IPS-20b (cell line): Measurements from ENCODE around the gene ANKRD27.

Experiments used
- H3K27ac ChIP-seq: one replicate; pipeline ENCODE4 v1.5.1; 2013; ENCODE audit warnings: low read length
- H3K27me3 ChIP-seq: 2 replicates; pipeline ENCODE4 v1.6.1; 2013; ENCODE audit warnings: mild to moderate bottlenecking, low read length, inconsistent platforms; ENCODE audit not compliant: insufficient read depth
- H3K36me3 ChIP-seq: 2 replicates; pipeline ENCODE4 v1.6.1; 2013; ENCODE audit warnings: low read depth, mild to moderate bottlenecking, inconsistent platforms, low read length, moderate library complexity; ENCODE audit not compliant: insufficient read depth
- H3K4me1 ChIP-seq: 2 replicates; pipeline ENCODE4 v1.6.1; 2013; ENCODE audit warnings: mild to moderate bottlenecking, control low read depth, inconsistent platforms, low read length, moderate library complexity; ENCODE audit not compliant: insufficient read depth
- H3K4me3 ChIP-seq: 2 replicates; pipeline ENCODE4 v1.5.1; 2013; ENCODE audit warnings: mild to moderate bottlenecking, low read length, inconsistent platforms
- H3K9ac ChIP-seq: 2 replicates; pipeline ENCODE4 v1.6.1; 2013; ENCODE audit warnings: low read depth, mild to moderate bottlenecking, inconsistent platforms, low read length, moderate library complexity
- H3K9me3 ChIP-seq: 2 replicates; pipeline ENCODE4 v1.6.1; 2013; ENCODE audit warnings: mild to moderate bottlenecking, low read depth, low read length, inconsistent platforms; ENCODE audit not compliant: insufficient read depth

ANKRD27 gene

GRCh38 chr19:32570081-32570785 lies 104.7 kb downstream of the ANKRD27 start:
- no peaks in the 10 kb centered on the region for H3K4me1 ChIP-seq
- H3K4me3 ChIP-seq = no peak overlapping the region
- H3K27ac ChIP-seq = no peak overlapping the region
- no peaks in the 10 kb centered on the region; the same call in 1 of the 2 replicates for H3K27me3 ChIP-seq
- H3K9ac ChIP-seq = no peak overlapping the region
- no peaks in the 10 kb centered on the region for H3K36me3 ChIP-seq
- no peaks in the 10 kb centered on the region for H3K9me3 ChIP-seq

GRCh38 chr19:32567486-32567885 lies 107.5 kb downstream of the ANKRD27 start:
- Histone ChIP-seq H3K36me3 (no peaks in the 10 kb centered on the region), H3K9ac (no peak overlapping the region), H3K27ac (no peak overlapping the region), H3K4me1 (no peaks in the 10 kb centered on the region), H3K27me3 (no peaks in the 10 kb centered on the region; the same call in 1 of the 2 replicates), H3K9me3 (no peaks in the 10 kb centered on the region), H3K4me3 (no peak overlapping the region)

GRCh38 chr19:32566246-32566830 lies 108.6 kb downstream of the ANKRD27 start:
- Histone ChIP-seq H3K36me3 (no peaks in the 10 kb centered on the region), H3K9me3 (no peaks in the 10 kb centered on the region), H3K27me3 (no peaks in the 10 kb centered on the region; the same call in 1 of the 2 replicates), H3K4me3 (no peak overlapping the region), H3K27ac (no peak overlapping the region), H3K9ac (no peak overlapping the region), H3K4me1 (no peaks in the 10 kb centered on the region)

- Histone ChIP-seq H3K9ac (no peak overlapping the region), H3K27ac (no peak overlapping the region), H3K27me3 (no peaks in the 10 kb centered on the region), H3K4me3 (no peak overlapping the region), H3K36me3 (no peaks in the 10 kb centered on the region), H3K9me3 (no peaks in the 10 kb centered on the region), H3K4me1 (no peaks in the 10 kb centered on the region)
These were observed 111.2 kb downstream of the ANKRD27 start for GRCh38 chr19:32563761-32564160.

GRCh38 chr19:32558607-32559228 lies 116.3 kb downstream of the ANKRD27 start:
- no peaks in the 10 kb centered on the region for H3K4me1 ChIP-seq

GRCh38 chr19:32555786-32556185 lies 119.2 kb downstream of the ANKRD27 start:
- no peaks in the 10 kb centered on the region for H3K4me1 ChIP-seq
- H3K4me3 ChIP-seq = no peak overlapping the region
- H3K36me3 ChIP-seq = no peaks in the 10 kb centered on the region
- H3K9me3 ChIP-seq = no peaks in the 10 kb centered on the region
- no peak overlapping the region for H3K9ac ChIP-seq
- H3K27me3 ChIP-seq = no peaks in the 10 kb centered on the region
- no peak overlapping the region for H3K27ac ChIP-seq

More at GRCh38 chr19:32558607-32559228, 116.3 kb downstream of the ANKRD27 start:
- H3K9ac ChIP-seq = no peak overlapping the region
- no peak overlapping the region for H3K4me3 ChIP-seq
- H3K36me3 ChIP-seq = no peaks in the 10 kb centered on the region
- no peak overlapping the region for H3K27ac ChIP-seq
- no peaks in the 10 kb centered on the region for H3K9me3 ChIP-seq
- no peaks in the 10 kb centered on the region for H3K27me3 ChIP-seq

- Histone ChIP-seq H3K9me3 (no peaks in the 10 kb centered on the region), H3K9ac (no peak overlapping the region), H3K4me3 (no peak overlapping the region), H3K4me1 (no peaks in the 10 kb centered on the region), H3K36me3 (no peaks in the 10 kb centered on the region), H3K27ac (no peak overlapping the region), H3K27me3 (no peaks in the 10 kb centered on the region)
These were observed 124.3 kb downstream of the ANKRD27 start for GRCh38 chr19:32550666-32551065.
